ENCODE data around the gene CIC.

DNA sequence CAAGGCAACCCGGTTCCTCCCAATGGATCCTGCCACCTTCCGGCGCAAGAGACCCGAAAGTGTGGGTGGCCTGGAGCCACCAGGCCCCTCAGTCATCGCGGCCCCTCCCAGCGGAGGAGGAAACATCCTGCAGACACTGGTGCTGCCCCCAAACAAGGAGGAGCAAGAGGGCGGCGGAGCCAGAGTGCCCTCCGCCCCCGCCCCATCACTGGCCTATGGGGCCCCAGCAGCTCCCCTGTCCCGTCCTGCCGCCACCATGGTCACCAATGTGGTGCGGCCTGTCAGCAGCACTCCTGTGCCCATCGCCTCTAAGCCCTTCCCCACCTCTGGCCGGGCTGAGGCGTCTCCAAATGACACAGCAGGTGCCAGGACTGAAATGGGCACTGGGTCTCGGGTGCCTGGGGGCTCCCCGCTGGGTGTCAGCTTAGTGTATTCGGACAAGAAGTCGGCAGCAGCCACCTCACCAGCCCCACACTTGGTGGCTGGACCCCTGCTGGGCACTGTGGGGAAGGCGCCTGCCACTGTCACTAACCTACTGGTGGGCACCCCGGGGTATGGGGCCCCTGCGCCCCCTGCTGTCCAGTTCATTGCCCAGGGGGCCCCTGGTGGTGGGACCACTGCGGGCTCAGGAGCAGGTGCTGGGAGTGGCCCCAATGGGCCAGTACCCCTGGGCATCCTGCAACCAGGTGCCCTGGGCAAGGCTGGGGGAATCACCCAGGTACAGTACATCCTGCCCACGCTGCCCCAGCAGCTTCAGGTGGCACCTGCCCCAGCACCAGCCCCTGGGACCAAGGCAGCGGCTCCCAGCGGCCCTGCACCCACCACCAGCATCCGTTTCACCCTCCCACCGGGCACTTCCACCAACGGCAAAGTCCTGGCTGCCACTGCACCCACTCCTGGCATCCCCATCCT, 21.7 kb downstream of the CIC start:
- TF ChIP-seq, protein P1, sequence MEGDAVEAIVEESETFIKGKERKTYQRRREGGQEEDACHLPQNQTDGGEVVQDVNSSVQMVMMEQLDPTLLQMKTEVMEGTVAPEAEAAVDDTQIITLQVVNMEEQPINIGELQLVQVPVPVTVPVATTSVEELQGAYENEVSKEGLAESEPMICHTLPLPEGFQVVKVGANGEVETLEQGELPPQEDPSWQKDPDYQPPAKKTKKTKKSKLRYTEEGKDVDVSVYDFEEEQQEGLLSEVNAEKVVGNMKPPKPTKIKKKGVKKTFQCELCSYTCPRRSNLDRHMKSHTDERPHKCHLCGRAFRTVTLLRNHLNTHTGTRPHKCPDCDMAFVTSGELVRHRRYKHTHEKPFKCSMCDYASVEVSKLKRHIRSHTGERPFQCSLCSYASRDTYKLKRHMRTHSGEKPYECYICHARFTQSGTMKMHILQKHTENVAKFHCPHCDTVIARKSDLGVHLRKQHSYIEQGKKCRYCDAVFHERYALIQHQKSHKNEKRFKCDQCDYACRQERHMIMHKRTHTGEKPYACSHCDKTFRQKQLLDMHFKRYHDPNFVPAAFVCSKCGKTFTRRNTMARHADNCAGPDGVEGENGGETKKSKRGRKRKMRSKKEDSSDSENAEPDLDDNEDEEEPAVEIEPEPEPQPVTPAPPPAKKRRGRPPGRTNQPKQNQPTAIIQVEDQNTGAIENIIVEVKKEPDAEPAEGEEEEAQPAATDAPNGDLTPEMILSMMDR (IDR thresholded peaks at IDR 0.05): peak in 3 of 4 experiments; percentile 28 to 52 (median 47)
- no peak for TF ChIP-seq POLR2A (IDR thresholded peaks at IDR 0.05)
- no peak for TF ChIP-seq POLR2AphosphoS5 (IDR thresholded peaks at IDR 0.05)
